Thyroid gland (tissue), 4 donors: Measurements from ENCODE around the gene JMY.

Source experiments
- CTCF ChIP-seq, 6 experiments: fragments of 200-600 bp in 3 of 6; fragments of 450-650 bp in 3 of 6; sonication (generic) in 3 of 6; IDR thresholded peaks; one replicate each; pipeline ENCODE4 v1.5.1; 2016 to 2019; ENCODE audit warnings: antibody characterized with exemption in 6 of 6, mild to moderate bottlenecking in 2 of 6, inconsistent platforms in 1 of 6, moderate library complexity in 1 of 6
- POLR2A ChIP-seq, 2 donors: fragments of 450-650 bp; IDR thresholded peaks; one replicate each; pipeline ENCODE4 v1.6.1; 2017; ENCODE audit warnings: antibody characterized with exemption in 2 of 2, mild to moderate bottlenecking in 2 of 2, moderate library complexity in 1 of 2

- no peak for TF ChIP-seq POLR2A (IDR thresholded peaks at IDR 0.05)
- TF ChIP-seq CTCF (IDR thresholded peaks at IDR 0.05), result peak in 4 of 6 experiments; percentile 32 to 41 (median 36)
These were observed 20.0 kb downstream of the JMY start for GRCh38 chr5:79255786-79256557.
